Measurements from ENCODE around the gene CYSLTR2.

Gene CYSLTR2

DNA sequence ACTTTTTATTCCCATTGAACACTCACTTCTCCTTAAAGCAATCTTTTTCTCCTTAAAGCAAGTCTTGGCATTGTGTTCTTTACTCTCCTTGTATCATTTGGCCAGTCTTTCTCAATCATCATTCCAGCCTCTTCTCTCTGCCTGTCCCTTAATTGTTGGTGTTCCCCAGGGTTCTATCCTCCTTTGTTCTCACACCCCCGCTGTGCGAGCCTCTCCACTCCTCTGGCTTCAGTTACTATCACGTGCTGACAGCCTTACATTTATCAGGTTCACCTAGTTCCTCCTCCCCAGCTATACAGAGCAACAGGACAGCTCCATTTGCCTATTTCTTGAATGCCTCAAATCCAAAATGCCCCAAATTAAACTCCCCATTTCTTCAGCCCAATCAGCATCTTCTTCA lies 24.6 kb downstream of the CYSLTR2 start:
- no peak for ATAC-seq
- TF ChIP-seq ZNF70 (CRISPR knock-in tag; IDR thresholded peaks at IDR 0.05) (no peak), ZC3H10 (CRISPR knock-in tag; IDR thresholded peaks at IDR 0.05) (no peak), BACH2 (CRISPR knock-in tag; IDR thresholded peaks at IDR 0.05; ENCODE audit: borderline replicate concordance) (no peak), OSR1 (CRISPR knock-in tag; IDR thresholded peaks at IDR 0.05) (no peak), TOX (CRISPR knock-in tag; IDR thresholded peaks at IDR 0.05; ENCODE audit: borderline replicate concordance) (no peak), ESRRG (CRISPR knock-in tag; IDR thresholded peaks at IDR 0.05) (no peak), TSHZ2 (CRISPR knock-in tag; IDR thresholded peaks at IDR 0.05) (no peak), CSRNP3 (CRISPR knock-in tag; IDR thresholded peaks at IDR 0.05) (no peak), TCF4 (CRISPR knock-in tag; IDR thresholded peaks at IDR 0.05; ENCODE audit: borderline replicate concordance) (no peak), RARB (CRISPR knock-in tag; IDR thresholded peaks at IDR 0.05) (no peak)
- TF ChIP-seq, protein P1, sequence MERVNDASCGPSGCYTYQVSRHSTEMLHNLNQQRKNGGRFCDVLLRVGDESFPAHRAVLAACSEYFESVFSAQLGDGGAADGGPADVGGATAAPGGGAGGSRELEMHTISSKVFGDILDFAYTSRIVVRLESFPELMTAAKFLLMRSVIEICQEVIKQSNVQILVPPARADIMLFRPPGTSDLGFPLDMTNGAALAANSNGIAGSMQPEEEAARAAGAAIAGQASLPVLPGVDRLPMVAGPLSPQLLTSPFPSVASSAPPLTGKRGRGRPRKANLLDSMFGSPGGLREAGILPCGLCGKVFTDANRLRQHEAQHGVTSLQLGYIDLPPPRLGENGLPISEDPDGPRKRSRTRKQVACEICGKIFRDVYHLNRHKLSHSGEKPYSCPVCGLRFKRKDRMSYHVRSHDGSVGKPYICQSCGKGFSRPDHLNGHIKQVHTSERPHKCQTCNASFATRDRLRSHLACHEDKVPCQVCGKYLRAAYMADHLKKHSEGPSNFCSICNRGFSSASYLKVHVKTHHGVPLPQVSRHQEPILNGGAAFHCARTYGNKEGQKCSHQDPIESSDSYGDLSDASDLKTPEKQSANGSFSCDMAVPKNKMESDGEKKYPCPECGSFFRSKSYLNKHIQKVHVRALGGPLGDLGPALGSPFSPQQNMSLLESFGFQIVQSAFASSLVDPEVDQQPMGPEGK (CRISPR knock-in tag; IDR thresholded peaks at IDR 0.05; ENCODE audit: borderline replicate concordance) = no peak

- ATAC-seq = no peak
- TF ChIP-seq ZNF70 (CRISPR knock-in tag; IDR thresholded peaks at IDR 0.05) (no peak), ZFP3 (CRISPR knock-in tag; IDR thresholded peaks at IDR 0.05) (no peak), BACH2 (CRISPR knock-in tag; IDR thresholded peaks at IDR 0.05; ENCODE audit: borderline replicate concordance) (no peak), TOX (CRISPR knock-in tag; IDR thresholded peaks at IDR 0.05; ENCODE audit: borderline replicate concordance) (no peak), CSDC2 (CRISPR knock-in tag; IDR thresholded peaks at IDR 0.05) (no peak), ESRRG (CRISPR knock-in tag; IDR thresholded peaks at IDR 0.05) (no peak), CSRNP3 (CRISPR knock-in tag; IDR thresholded peaks at IDR 0.05) (no peak), ZFP30 (CRISPR knock-in tag; IDR thresholded peaks at IDR 0.05) (no peak), TSHZ2 (CRISPR knock-in tag; IDR thresholded peaks at IDR 0.05) (no peak), SNAI2 (CRISPR knock-in tag; IDR thresholded peaks at IDR 0.05) (no peak), GLIS3 (CRISPR knock-in tag; IDR thresholded peaks at IDR 0.05) (no peak), ZC3H10 (CRISPR knock-in tag; IDR thresholded peaks at IDR 0.05) (no peak), ARNTL (CRISPR knock-in tag; IDR thresholded peaks at IDR 0.05; ENCODE audit: borderline replicate concordance, low read depth) (no peak), ZNF8 (CRISPR knock-in tag; IDR thresholded peaks at IDR 0.05) (no peak)
- TF ChIP-seq, protein P1 (CRISPR knock-in tag; IDR thresholded peaks at IDR 0.05; ENCODE audit: borderline replicate concordance) = no peak
- TF ChIP-seq, protein P2, sequence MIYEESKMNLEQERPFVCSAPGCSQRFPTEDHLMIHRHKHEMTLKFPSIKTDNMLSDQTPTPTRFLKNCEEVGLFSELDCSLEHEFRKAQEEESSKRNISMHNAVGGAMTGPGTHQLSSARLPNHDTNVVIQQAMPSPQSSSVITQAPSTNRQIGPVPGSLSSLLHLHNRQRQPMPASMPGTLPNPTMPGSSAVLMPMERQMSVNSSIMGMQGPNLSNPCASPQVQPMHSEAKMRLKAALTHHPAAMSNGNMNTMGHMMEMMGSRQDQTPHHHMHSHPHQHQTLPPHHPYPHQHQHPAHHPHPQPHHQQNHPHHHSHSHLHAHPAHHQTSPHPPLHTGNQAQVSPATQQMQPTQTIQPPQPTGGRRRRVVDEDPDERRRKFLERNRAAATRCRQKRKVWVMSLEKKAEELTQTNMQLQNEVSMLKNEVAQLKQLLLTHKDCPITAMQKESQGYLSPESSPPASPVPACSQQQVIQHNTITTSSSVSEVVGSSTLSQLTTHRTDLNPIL (CRISPR knock-in tag; IDR thresholded peaks at IDR 0.05; ENCODE audit: low read depth) = no peak
These were observed 26.4 kb downstream of the CYSLTR2 start for GRCh38 chr13:48679941-48680680.
